Transverse colon (tissue), 4 donors: ENCODE data around the gene RTN4RL1. TPM values are rescaled to one million over a fixed set of nuclear protein-coding genes. Genes with fewer than 3 reads are reported as not detected.

Experiments
- DNase-seq: peaks from one replicate; pipeline ENCODE4 v3.0.0-alpha.2; 2019
- H3K27ac ChIP-seq, 4 donors: fragments of 200-600 bp; sonication (generic); 2 replicates each; pipeline ENCODE4 v1.5.1; 2016 to 2018; ENCODE audit warnings: inconsistent platforms in 4 of 4
- H3K27me3 ChIP-seq: fragments of 200-600 bp; sonication (generic); 2 replicates; pipeline ENCODE4 v1.5.1; 2017; ENCODE audit warnings: inconsistent platforms
- H3K36me3 ChIP-seq, 4 donors: fragments of 200-600 bp; sonication (generic); 2 replicates each; pipeline ENCODE4 v1.5.1; 2017 to 2019; ENCODE audit warnings: inconsistent platforms in 4 of 4
- H3K4me1 ChIP-seq, 4 donors: fragments of 200-600 bp; sonication (generic); 2 replicates each; pipeline ENCODE4 v1.5.1; 2017 to 2020; ENCODE audit warnings: inconsistent platforms in 4 of 4
- H3K4me3 ChIP-seq, 4 donors: fragments of 200-600 bp; sonication (generic); 1 replicate in 1 of 4; 2 replicates in 3 of 4; pipeline versions ENCODE4 v1.5.1 to v1.6.1; 2017 to 2019; ENCODE audit warnings: inconsistent platforms in 4 of 4
- H3K9me3 ChIP-seq, 2 donors: fragments of 200-600 bp; sonication (generic); 2 replicates each; pipeline ENCODE4 v1.5.1; 2017 to 2019; ENCODE audit warnings: inconsistent platforms in 2 of 2
- CTCF ChIP-seq, 5 experiments: fragments of 200-600 bp in 3 of 5; fragments of 450-650 bp in 2 of 5; sonication (generic) in 3 of 5; IDR thresholded peaks; 1 replicate in 2 of 5; 2 replicates in 3 of 5; pipeline ENCODE4 v1.5.1; 2016 to 2017; ENCODE audit warnings: antibody characterized with exemption in 5 of 5, inconsistent platforms in 3 of 5, mild to moderate bottlenecking in 2 of 5, moderate library complexity in 1 of 5
- EP300 ChIP-seq: sonication (generic); formaldehyde crosslinking; IDR thresholded peaks from one replicate; pipeline ENCODE4 v1.6.1; 2017; ENCODE audit warnings: antibody characterized with exemption, low read depth
- POLR2A ChIP-seq: fragments of 450-650 bp; IDR thresholded peaks from one replicate; pipeline ENCODE4 v1.6.1; 2016; ENCODE audit warnings: antibody characterized with exemption, mild to moderate bottlenecking, moderate library complexity
- POLR2AphosphoS5 ChIP-seq, 3 donors: sonication (generic); formaldehyde crosslinking; IDR thresholded peaks; one replicate each; pipeline ENCODE4 v1.6.1; 2016; ENCODE audit warnings: antibody characterized with exemption in 3 of 3
- WGBS, 2 donors: methylation state at CpG; one replicate each; pipeline ENCODE4 v1.1.5; 2018; ENCODE audit warnings: low coverage in 1 of 2; 5-methylcytosine and 5-hydroxymethylcytosine counted together
- in situ Hi-C, 4 donors: fragments of 200-750 bp; cut with MboI; loops; one replicate each; pipeline versions ENCODE4 v1.15.0 to v1.15.1; 2017; ENCODE audit warnings: low sequenced_read_pairs in 3 of 4, low pct_ligation_motif_present in 1 of 4, low pct_unique_long_range_greater_than_20kb in 1 of 4
- intact Hi-C: fragments of 100-400 bp; cut with DNase I; formaldehyde crosslinking; loops from one replicate; pipeline ENCODE4 v1.15.1; 2023; ENCODE audit warnings: low total_unique reads
- total RNA-seq, 4 donors: library from RNA; depleted of rRNA; stranded (reverse); fragments of >200 nt; gene quantifications; one replicate each; pipeline ENCODE4 v1.1.0, GENCODE V29; 2016

RTN4RL1 gene
- total RNA-seq, 4 donors from 2014 or later: 0.27 to 0.60 (median 0.48) TPM; not detected in 1

- H3K27me3 ChIP-seq: peaks cover 1% of the 10 kb centered on the region
- TF ChIP-seq POLR2AphosphoS5 (IDR thresholded peaks at IDR 0.05) (no peak), CTCF (IDR thresholded peaks at IDR 0.05) (no peak), EP300 (no peak), POLR2A (no peak)
- in situ Hi-C loops: no loop called here
- 91% methylated on average over 13 of the region's 13 CpGs; no CpG with 5 or more reads in 1 of the 2 donors for WGBS, 2 donors
- no peaks in the 10 kb centered on the region for H3K36me3 ChIP-seq
- no peaks in the 10 kb centered on the region for H3K9me3 ChIP-seq
- no peak overlapping the region for H3K27ac ChIP-seq
- DNase-seq: no peak
- intact Hi-C loops: no loop called here
- H3K4me3 ChIP-seq: no peak overlapping the region
- H3K4me1 ChIP-seq: peaks cover 13 to 21% (median 19%) of the 10 kb centered on the region in 4 donors
These were observed 21.6 kb downstream of the RTN4RL1 start for GRCh38 chr17:2003525-2003924.

- peaks cover 13 to 28% (median 25%) of the 10 kb centered on the region in 4 donors for H3K4me1 ChIP-seq
- H3K9me3 ChIP-seq: no peaks in the 10 kb centered on the region
- intact Hi-C loops (no loop called here), in situ Hi-C loops (no loop called here)
- H3K27me3 ChIP-seq: peaks cover 4% of the 10 kb centered on the region
- no peak for DNase-seq
- TF ChIP-seq EP300 (no peak), POLR2AphosphoS5 (IDR thresholded peaks at IDR 0.05) (no peak), CTCF (IDR thresholded peaks at IDR 0.05) (no peak), POLR2A (no peak)
- no peaks in the 10 kb centered on the region for H3K36me3 ChIP-seq
- 80% methylated on average over 16 of the region's 16 CpGs; no CpG with 5 or more reads in 1 of the 2 donors for WGBS, 2 donors
- no peak overlapping the region for H3K27ac ChIP-seq
- no peak overlapping the region for H3K4me3 ChIP-seq
These were observed 22.3 kb downstream of the RTN4RL1 start for GRCh38 chr17:2002767-2003329.

GRCh38 chr17:1999557-2000251 is 25.4 kb downstream of the RTN4RL1 start:
- H3K9me3 ChIP-seq: no peaks in the 10 kb centered on the region
- intact Hi-C loops: no loop called here
- DNase-seq: peak; percentile 67
- H3K4me1 ChIP-seq: peaks cover 20 to 39% (median 30%) of the 10 kb centered on the region in 4 donors
- no peaks in the 10 kb centered on the region for H3K36me3 ChIP-seq
- H3K4me3 ChIP-seq: no peak overlapping the region
- TF ChIP-seq POLR2A (no peak), CTCF (IDR thresholded peaks at IDR 0.05) (no peak), POLR2AphosphoS5 (IDR thresholded peaks at IDR 0.05) (no peak), EP300 (no peak)
- 17 to 60% methylated on average over 1 to 13 of the region's 13 CpGs for WGBS, 2 donors
- peak overlapping the region; percentile 66 to 85 (median 76) for H3K27ac ChIP-seq
- H3K27me3 ChIP-seq: peaks cover 4% of the 10 kb centered on the region
- in situ Hi-C loops: no loop called here

- in situ Hi-C loops (no loop called here), intact Hi-C loops (no loop called here)
- no peaks in the 10 kb centered on the region for H3K9me3 ChIP-seq
- 9% methylated on average over 25 of the region's 92 CpGs; no CpG with 5 or more reads in 1 of the 2 donors for WGBS, 2 donors
- peak overlapping the region; percentile 54 to 85 (median 68) for H3K27ac ChIP-seq
- DNase-seq: peak; percentile 83
- no peaks in the 10 kb centered on the region for H3K36me3 ChIP-seq
- TF ChIP-seq POLR2AphosphoS5 (IDR thresholded peaks at IDR 0.05) (no peak), CTCF (IDR thresholded peaks at IDR 0.05) (no peak), EP300 (no peak), POLR2A (no peak)
- H3K4me1 ChIP-seq: peaks cover 20 to 39% (median 30%) of the 10 kb centered on the region in 4 donors
- H3K4me3 ChIP-seq: peak overlapping the region; percentile 45 to 61 (median 53)
- peaks cover 4% of the 10 kb centered on the region for H3K27me3 ChIP-seq
These were observed 27.0 kb downstream of the RTN4RL1 start for GRCh38 chr17:1997927-1998742.
